IPS-18a (cell line): ENCODE measurements around the gene IRF1.

Experiments
- H3K27ac ChIP-seq: one replicate; pipeline ENCODE4 v1.5.1; 2013; ENCODE audit warnings: low read length
- H3K27me3 ChIP-seq: one replicate; pipeline ENCODE4 v1.6.1; 2013; ENCODE audit warnings: mild to moderate bottlenecking, low read length; ENCODE audit not compliant: control insufficient read depth, insufficient read depth
- H3K36me3 ChIP-seq: one replicate; pipeline ENCODE4 v1.6.1; 2013; ENCODE audit warnings: low read depth, low read length; ENCODE audit not compliant: control insufficient read depth
- H3K4me1 ChIP-seq: one replicate; pipeline ENCODE4 v1.6.1; 2013; ENCODE audit warnings: low read depth, low read length; ENCODE audit not compliant: control insufficient read depth
- H3K4me3 ChIP-seq: one replicate; pipeline ENCODE4 v1.5.1; 2013; ENCODE audit warnings: low read length
- H3K9ac ChIP-seq: one replicate; pipeline ENCODE4 v1.6.1; 2013; ENCODE audit warnings: mild to moderate bottlenecking, low read length, moderate library complexity
- H3K9me3 ChIP-seq: one replicate; pipeline ENCODE4 v1.6.1; 2013; ENCODE audit warnings: low read depth, low read length; ENCODE audit not compliant: control insufficient read depth

The IRF1 gene

DNA sequence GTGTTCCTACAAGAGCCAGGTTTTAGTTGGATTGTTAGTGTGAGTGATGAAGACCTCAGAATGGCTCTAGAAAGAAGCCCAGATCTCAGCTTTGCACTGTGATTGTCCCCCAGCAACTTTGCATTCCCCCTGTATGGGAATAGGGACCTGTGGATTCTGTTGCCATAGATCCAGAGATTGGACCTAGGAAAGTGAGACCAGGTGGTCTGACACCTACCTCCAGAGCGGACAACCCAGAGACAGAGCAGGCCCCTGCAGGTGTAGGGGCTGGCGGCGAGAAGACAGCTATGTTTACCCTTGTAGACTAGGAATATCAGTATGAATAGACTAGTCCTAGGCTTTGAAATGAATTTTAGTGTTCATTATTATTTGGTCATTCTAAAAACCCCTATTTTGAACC lies 53.6 kb downstream of the IRF1 start:
- peaks cover 19% of the 10 kb centered on the region for H3K4me1 ChIP-seq
- no peak overlapping the region for H3K9ac ChIP-seq
- H3K27ac ChIP-seq = no peak overlapping the region

DNA sequence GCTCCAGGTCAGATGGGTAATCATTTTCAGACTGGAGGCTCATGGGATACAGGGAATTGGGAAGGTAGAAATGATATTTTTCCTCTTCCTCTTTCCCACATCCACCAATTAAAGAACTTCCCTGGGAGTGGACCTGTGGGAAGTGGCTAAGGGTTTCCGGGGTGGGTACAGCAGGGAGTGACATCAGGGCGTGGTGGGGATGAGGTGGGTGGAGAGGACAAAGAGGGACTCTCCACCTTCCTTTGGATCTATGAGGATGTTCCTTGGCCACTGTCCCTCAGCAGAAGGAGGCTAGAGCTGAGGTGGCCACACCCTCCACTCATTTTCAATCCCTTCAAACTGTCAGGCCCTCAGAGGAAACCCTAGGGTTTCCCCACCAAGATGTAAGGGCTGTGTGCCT lies 54.7 kb downstream of the IRF1 start:
- Histone ChIP-seq H3K27ac (no peak overlapping the region), H3K4me3 (no peak overlapping the region), H3K27me3 (no peaks in the 10 kb centered on the region), H3K9me3 (no peaks in the 10 kb centered on the region), H3K4me1 (peaks cover 19% of the 10 kb centered on the region), H3K9ac (no peak overlapping the region), H3K36me3 (no peaks in the 10 kb centered on the region)

More for the DNA sequence above, 53.6 kb downstream of the IRF1 start:
- Histone ChIP-seq H3K4me3 (no peak overlapping the region), H3K36me3 (no peaks in the 10 kb centered on the region), H3K27me3 (no peaks in the 10 kb centered on the region), H3K9me3 (no peaks in the 10 kb centered on the region)

DNA sequence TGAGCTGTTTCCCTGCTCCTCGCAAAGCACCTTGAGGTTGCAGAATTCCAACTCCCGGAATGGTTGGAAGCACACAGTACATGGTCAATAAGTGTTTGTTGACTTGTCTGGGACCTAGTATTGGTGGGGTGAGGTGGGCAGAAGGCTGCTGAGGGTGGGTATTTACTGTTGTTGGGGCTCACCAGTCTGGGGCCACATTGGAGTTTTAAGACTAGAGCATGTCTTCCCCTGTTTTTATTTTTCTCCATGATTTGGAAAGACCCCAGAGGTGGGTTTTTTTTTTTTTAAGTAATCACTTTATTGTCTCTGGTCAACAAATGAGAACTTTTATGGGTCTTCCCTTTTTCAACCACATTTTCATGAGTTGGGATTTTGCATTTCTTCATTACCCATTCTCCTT lies 55.1 kb downstream of the IRF1 start:
- no peak overlapping the region for H3K4me3 ChIP-seq
- H3K4me1 ChIP-seq = peaks cover 19% of the 10 kb centered on the region
- no peak overlapping the region for H3K27ac ChIP-seq
- no peaks in the 10 kb centered on the region for H3K9me3 ChIP-seq
- no peaks in the 10 kb centered on the region for H3K36me3 ChIP-seq
- no peaks in the 10 kb centered on the region for H3K27me3 ChIP-seq
- H3K9ac ChIP-seq = no peak overlapping the region

DNA sequence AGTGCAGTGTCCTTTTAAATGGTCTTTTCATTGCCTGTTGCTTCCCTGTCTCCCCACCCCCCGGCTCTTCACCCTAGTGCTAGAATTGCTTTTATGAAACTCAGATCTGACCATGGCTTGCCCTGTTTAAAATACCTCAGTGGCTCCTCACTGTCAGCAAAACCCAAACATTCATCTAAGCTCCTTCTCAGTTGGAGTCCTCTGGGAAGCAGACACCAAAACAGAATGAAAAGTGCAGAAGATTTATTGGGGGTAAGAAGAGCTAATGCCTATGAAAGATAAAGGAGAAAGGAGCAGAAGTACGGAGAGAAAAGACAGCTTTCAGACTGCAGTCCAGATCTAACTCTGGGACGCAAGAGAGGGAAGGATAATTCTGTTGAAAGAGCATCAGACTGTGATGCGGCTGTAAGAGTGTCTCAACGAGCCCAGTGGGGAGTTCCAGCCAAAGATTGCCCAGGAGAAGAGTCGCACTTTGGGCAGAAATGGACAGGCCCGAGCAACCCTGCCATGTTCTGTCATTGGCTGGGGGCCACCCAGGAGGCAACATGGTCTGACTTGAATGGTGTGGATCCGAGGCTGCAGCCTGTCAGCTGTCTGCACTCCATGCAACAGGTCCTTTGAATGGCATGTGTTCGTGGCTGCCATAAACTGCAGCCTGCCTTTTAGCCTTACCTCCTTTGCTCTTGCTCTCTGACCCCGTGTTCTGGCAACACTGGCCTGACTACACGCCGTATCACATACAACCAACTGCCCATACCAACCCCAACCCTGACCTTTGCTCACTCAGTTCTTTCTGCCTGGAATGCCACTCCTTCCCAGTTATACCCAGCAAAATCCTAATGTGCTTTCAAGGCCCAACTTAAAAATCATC lies 55.9 kb downstream of the IRF1 start:
- H3K27ac ChIP-seq = no peak overlapping the region

DNA sequence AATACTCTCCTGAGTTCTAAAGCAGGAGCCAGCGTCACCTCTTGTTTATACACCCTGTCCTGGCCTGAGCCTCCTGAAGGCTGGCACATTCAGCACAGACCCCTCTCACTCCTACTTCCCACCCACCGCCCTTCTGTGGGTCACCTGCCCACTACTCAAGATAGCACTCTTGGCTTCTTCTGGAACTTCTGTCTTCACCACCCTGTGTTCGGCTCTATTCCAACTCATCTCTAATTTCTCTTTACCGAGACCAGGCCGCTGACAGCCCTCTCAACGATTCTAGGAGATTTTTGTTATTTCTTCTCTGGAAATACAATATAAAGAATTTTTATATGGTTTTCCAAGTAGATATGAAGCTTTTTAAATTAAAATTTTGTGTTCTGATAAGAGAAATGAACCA lies 57.4 kb downstream of the IRF1 start:
- Histone ChIP-seq H3K4me3 (no peak overlapping the region), H3K9me3 (no peaks in the 10 kb centered on the region), H3K27ac (no peak overlapping the region), H3K9ac (no peak overlapping the region), H3K27me3 (no peaks in the 10 kb centered on the region), H3K4me1 (peaks cover 19% of the 10 kb centered on the region), H3K36me3 (no peaks in the 10 kb centered on the region)

More for the DNA sequence above, 55.9 kb downstream of the IRF1 start:
- Histone ChIP-seq H3K4me3 (no peak overlapping the region), H3K36me3 (no peaks in the 10 kb centered on the region), H3K4me1 (peaks cover 19% of the 10 kb centered on the region), H3K9ac (no peak overlapping the region), H3K9me3 (no peaks in the 10 kb centered on the region), H3K27me3 (no peaks in the 10 kb centered on the region)

DNA sequence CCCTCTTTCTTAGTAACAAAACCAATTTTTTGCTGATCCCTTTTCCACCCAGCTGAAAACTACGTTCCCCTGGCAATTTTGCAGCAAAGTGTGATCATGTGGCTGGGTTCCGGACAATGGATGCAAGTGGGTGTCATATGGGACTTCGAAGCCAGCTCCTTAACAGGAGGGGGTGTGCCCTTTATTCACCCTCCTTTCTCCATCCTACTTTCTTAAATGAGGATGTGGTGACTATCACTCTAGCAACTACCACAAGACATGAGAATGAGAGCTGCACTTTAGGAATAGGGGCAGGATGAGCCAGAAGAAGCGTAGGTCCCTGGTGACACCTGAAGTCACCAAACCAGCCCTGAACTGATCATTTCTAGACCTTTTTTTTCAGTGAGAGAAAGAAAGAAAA lies 58.9 kb downstream of the IRF1 start:
- no peaks in the 10 kb centered on the region for H3K36me3 ChIP-seq
- H3K4me1 ChIP-seq = peaks cover 11% of the 10 kb centered on the region
- H3K9ac ChIP-seq = no peak overlapping the region
- no peaks in the 10 kb centered on the region for H3K9me3 ChIP-seq
- no peak overlapping the region for H3K4me3 ChIP-seq
- H3K27me3 ChIP-seq = no peaks in the 10 kb centered on the region
- no peak overlapping the region for H3K27ac ChIP-seq
